Measurements from ENCODE around the gene USP11. TPM values are rescaled to one million over a fixed set of nuclear protein-coding genes. Genes with fewer than 3 reads are reported as not detected.
A peak's percentile ranks its signal among the peaks of the same experiment; 100 is the strongest.

Gene USP11
- total RNA-seq, 2 experiments from 2014 or later, result 62.6 to 66.2 TPM

DNA sequence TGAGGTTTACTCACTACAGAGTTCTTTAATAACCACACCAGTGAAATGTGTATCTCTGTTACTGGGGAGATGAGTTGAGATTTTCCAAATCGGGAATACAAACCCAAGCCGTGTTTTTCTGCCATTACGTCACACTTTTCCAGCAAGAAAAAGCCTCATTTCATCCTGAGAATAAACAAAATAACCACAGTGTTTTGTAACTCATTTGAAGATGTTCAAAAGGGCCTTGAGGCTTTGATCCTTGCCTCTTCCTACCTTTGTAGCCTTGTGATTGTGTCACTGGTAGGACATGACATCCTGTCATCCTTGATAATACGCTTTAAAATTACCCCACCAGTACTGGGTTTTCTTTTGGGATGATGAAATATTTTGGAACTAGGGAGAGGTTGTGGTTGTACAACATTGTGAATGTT lies 2.9 kb downstream of the USP11 start:
- Histone ChIP-seq H3K9me3 (ENCODE audit: control insufficient read depth in 1 of 2, insufficient read depth in 1 of 2, low read length in 2 of 2) (no peaks in the 10 kb centered on the region), H3K36me3 (ENCODE audit: insufficient read depth, low read length) (peaks cover 7% of the 10 kb centered on the region), H3K27me3 (ENCODE audit: control insufficient read depth in 1 of 2, insufficient read depth in 2 of 2, low read length in 2 of 2) (no peaks in the 10 kb centered on the region), H3K4me1 (ENCODE audit: insufficient read depth, low read length) (peaks cover 10% of the 10 kb centered on the region), H3K27ac (ENCODE audit: low read depth in 1 of 2, low read length in 2 of 2) (no peak overlapping the region), H3K4me3 (ENCODE audit: low read length) (no peak overlapping the region)
- ChIA-PET CTCF (no interaction called here), POLR2A (interaction anchor here (1.3 kb wide), 2 partner anchors 18 to 91 kb away, joined by 3 to 8 read pairs; partner anchors contain the start of gene RBM10)
- H3K4me1 Mint-ChIP-seq (ENCODE audit: low read depth), result peaks cover 25% of the 10 kb centered on the region
- ATAC-seq (ENCODE audit: poor library complexity), result no peak
- no peaks in the 10 kb centered on the region for H3K27me3 Mint-ChIP-seq
- peak in 1 of 14 experiments; percentile 2 for DNase-seq
- peak overlapping the region; percentile 93 for H3K27ac Mint-ChIP-seq
- TF ChIP-seq, protein P1, sequence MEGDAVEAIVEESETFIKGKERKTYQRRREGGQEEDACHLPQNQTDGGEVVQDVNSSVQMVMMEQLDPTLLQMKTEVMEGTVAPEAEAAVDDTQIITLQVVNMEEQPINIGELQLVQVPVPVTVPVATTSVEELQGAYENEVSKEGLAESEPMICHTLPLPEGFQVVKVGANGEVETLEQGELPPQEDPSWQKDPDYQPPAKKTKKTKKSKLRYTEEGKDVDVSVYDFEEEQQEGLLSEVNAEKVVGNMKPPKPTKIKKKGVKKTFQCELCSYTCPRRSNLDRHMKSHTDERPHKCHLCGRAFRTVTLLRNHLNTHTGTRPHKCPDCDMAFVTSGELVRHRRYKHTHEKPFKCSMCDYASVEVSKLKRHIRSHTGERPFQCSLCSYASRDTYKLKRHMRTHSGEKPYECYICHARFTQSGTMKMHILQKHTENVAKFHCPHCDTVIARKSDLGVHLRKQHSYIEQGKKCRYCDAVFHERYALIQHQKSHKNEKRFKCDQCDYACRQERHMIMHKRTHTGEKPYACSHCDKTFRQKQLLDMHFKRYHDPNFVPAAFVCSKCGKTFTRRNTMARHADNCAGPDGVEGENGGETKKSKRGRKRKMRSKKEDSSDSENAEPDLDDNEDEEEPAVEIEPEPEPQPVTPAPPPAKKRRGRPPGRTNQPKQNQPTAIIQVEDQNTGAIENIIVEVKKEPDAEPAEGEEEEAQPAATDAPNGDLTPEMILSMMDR (IDR thresholded peaks at IDR 0.05), result no peak
- H3K4me3 Mint-ChIP-seq, result peak overlapping the region; percentile 68
- no peaks in the 10 kb centered on the region for H3K9me3 Mint-ChIP-seq
- H3K36me3 Mint-ChIP-seq (ENCODE audit: low read depth), result peaks cover 29% of the 10 kb centered on the region
- intact Hi-C loops (cut with DNase I, micrococcal nuclease), result no loop called here

DNA sequence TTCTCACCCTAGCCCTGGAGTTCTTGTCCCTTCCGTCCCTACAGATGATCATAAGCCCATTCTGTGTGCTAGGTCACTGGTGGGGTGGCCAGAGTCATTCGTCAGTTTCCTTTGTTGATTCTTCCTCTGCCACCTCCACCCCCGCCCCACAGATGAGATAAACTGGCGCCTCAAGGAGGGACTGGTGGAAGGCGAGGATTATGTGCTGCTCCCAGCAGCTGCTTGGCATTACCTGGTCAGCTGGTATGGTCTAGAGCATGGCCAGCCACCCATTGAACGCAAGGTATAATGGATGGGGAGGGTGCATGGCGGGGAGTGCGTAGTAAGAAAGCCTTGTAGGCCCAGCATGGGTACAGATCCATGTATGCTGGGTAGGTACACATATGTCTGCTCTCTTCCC lies 6.4 kb downstream of the USP11 start:
- TF ChIP-seq, protein P1 (IDR thresholded peaks at IDR 0.05), result no peak
- intact Hi-C loops (cut with DNase I, micrococcal nuclease), result no loop called here
- DNase-seq, result peak in 1 of 14 experiments; percentile 5
- Histone ChIP-seq H3K27me3 (ENCODE audit: control insufficient read depth in 1 of 2, insufficient read depth in 2 of 2, low read length in 2 of 2) (no peaks in the 10 kb centered on the region), H3K9me3 (ENCODE audit: control insufficient read depth in 1 of 2, insufficient read depth in 1 of 2, low read length in 2 of 2) (no peaks in the 10 kb centered on the region), H3K4me1 (ENCODE audit: insufficient read depth, low read length) (no peaks in the 10 kb centered on the region), H3K4me3 (ENCODE audit: low read length) (no peak overlapping the region), H3K27ac (ENCODE audit: low read depth in 1 of 2, low read length in 2 of 2) (no peak overlapping the region), H3K36me3 (ENCODE audit: insufficient read depth, low read length) (peaks cover 24% of the 10 kb centered on the region)
- ATAC-seq (ENCODE audit: poor library complexity), result no peak
- H3K36me3 Mint-ChIP-seq (ENCODE audit: low read depth), result peaks cover 37% of the 10 kb centered on the region
- H3K27me3 Mint-ChIP-seq, result no peaks in the 10 kb centered on the region
- H3K27ac Mint-ChIP-seq, result no peak overlapping the region
- H3K4me1 Mint-ChIP-seq (ENCODE audit: low read depth), result peaks cover 17% of the 10 kb centered on the region
- ChIA-PET CTCF (no interaction called here), POLR2A (interaction anchor here (0.7 to 1.4 kb wide), 2 partner anchors 22 to 42 kb away, joined by 3 to 5 read pairs; no protein-coding TSS in a partner anchor)
- H3K4me3 Mint-ChIP-seq, result no peak overlapping the region
- no peaks in the 10 kb centered on the region for H3K9me3 Mint-ChIP-seq

DNA sequence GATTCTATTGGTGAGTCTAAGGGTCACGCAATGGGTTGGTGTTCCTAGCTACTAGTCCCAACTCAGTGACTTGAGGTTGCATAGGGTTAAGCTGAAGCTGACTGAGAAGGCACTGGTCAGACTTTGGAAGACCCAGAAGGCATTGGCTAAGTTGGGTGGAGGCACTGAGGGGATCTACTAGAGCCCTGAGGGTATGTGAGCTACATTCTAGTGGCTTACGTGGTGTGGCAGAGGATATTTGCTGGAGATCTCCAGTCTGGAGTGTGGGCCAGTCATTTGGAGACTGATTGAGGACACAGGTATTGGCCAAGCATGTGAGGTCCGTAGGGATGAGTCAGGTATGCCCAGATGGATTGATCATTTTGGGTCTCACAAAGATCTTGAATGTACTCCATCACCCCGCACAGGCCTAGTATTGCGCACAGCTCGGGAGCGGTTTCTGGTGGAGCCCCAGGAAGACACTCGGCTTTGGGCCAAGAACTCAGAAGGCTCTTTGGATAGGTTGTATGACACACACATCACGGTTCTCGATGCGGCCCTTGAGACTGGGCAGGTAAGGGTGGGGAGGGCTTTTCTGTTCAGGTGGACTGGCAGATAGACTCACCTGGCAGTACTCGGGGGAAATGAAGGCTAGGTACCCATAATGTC lies 7.2 kb downstream of the USP11 start:
- intact Hi-C loops (cut with DNase I, micrococcal nuclease), result no loop called here

More for the DNA sequence above, 7.2 kb downstream of the USP11 start:
- DNase-seq (peak in 1 of 14 experiments; percentile 3), ATAC-seq (ENCODE audit: poor library complexity) (no peak)
- Histone ChIP-seq H3K27me3 (ENCODE audit: control insufficient read depth in 1 of 2, insufficient read depth in 2 of 2, low read length in 2 of 2) (no peaks in the 10 kb centered on the region), H3K4me1 (ENCODE audit: insufficient read depth, low read length) (no peaks in the 10 kb centered on the region), H3K27ac (ENCODE audit: low read depth in 1 of 2, low read length in 2 of 2) (no peak overlapping the region), H3K4me3 (ENCODE audit: low read length) (no peak overlapping the region), H3K36me3 (ENCODE audit: insufficient read depth, low read length) (peaks cover 29% of the 10 kb centered on the region), H3K9me3 (ENCODE audit: control insufficient read depth in 1 of 2, insufficient read depth in 1 of 2, low read length in 2 of 2) (no peaks in the 10 kb centered on the region)
- Mint-ChIP-seq H3K36me3 (ENCODE audit: low read depth) (peaks cover 38% of the 10 kb centered on the region), H3K27me3 (no peaks in the 10 kb centered on the region), H3K27ac (peak overlapping the region; percentile 7), H3K4me3 (no peak overlapping the region), H3K9me3 (no peaks in the 10 kb centered on the region), H3K4me1 (ENCODE audit: low read depth) (peaks cover 15% of the 10 kb centered on the region)
- POLR2A ChIA-PET, result interaction anchor here (1.4 kb wide), 1 partner anchor 23 kb away, joined by 5 read pairs; no protein-coding TSS in a partner anchor
- CTCF ChIA-PET, result no interaction called here
- TF ChIP-seq, protein P1 (IDR thresholded peaks at IDR 0.05), result no peak
